Measurements from ENCODE around the gene CDCA7L.

DNA sequence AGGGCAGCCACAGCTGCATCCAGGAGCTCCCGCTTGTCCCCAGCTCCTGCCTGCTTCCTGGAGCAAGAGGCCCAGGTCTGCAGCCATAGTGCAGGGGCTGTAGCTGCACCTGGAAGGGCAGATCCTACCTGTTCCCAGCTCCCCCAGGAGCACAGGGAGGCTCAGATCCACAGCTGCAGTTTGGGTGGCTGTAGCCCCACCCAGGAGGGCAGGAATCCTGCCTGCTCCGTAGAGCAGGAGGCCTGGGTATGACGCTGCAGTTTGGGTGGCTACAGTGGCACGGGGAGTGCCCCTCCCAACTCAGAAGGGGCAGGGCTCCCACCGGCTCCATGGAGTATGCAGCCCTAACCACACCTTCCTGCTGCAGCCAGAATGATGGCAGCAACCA lies 26.7 kb upstream of the CDCA7L start:
- TF ChIP-seq ELF4 (IDR thresholded peaks at IDR 0.05) (no peak), TARDBP (IDR thresholded peaks at IDR 0.05) (no peak), FOXM1 (IDR thresholded peaks at IDR 0.05; ENCODE audit: borderline replicate concordance) (no peak), HDGF (IDR thresholded peaks at IDR 0.05; ENCODE audit: borderline replicate concordance) (no peak), FOXK2 (IDR thresholded peaks at IDR 0.05) (no peak), BHLHE40 (IDR thresholded peaks at IDR 0.05; ENCODE audit: borderline replicate concordance) (no peak), NFRKB (IDR thresholded peaks at IDR 0.05) (no peak), ARNT (IDR thresholded peaks at IDR 0.05) (no peak), SUZ12 (IDR thresholded peaks at IDR 0.05) (no peak), SP1 (IDR thresholded peaks at IDR 0.05) (no peak), LEF1 (IDR thresholded peaks at IDR 0.05; ENCODE audit: borderline replicate concordance) (no peak), ZNF384 (IDR thresholded peaks at IDR 0.05) (no peak), CTBP1 (IDR thresholded peaks at IDR 0.05; ENCODE audit: borderline replicate concordance) (no peak)

Measured in HEK293T (cell line).